Left colon (tissue), 2 donors: ENCODE measurements around the gene POLR1E. TPM values are rescaled to one million over a fixed set of nuclear protein-coding genes. Genes with fewer than 3 reads are reported as not detected.
"Not testable (repeated sequence)": the region's sequence is repeated elsewhere in the genome, so short reads cannot be mapped to it uniquely, and the experiment has no call there.

Source experiments
- ATAC-seq: fragments of 200-7000 bp; cut with Tn5 transposase; one replicate; pipeline ENCODE4 v1.9.1; 2020; ENCODE audit warnings: mild to moderate bottlenecking, moderate library complexity
- DNase-seq, 2 donors: peaks; one replicate each; pipeline ENCODE4 v3.0.0-alpha.2; 2020
- intact Hi-C, 2 donors: fragments of 100-400 bp; cut with DNase I in 1 of 2; cut with micrococcal nuclease in 1 of 2; formaldehyde crosslinking; loops; one replicate each; pipeline versions ENCODE4 v1.11.2 to v1.14.0; 2022; cut with DNase I, micrococcal nuclease
- total RNA-seq, 2 donors: library from RNA; stranded (reverse); fragmentation: NEBNext Ultra II Directional; extraction: Animal tissue kit (Norgen Biotek cat#: 25700); gene quantifications; one replicate each; pipeline ENCODE4 v1.2.1, GENCODE V29; 2021
- donor health status: DM: no; HTN: no; CAD: no.
- donor health status: DM: yes; HTN: yes; CAD: no.

POLR1E gene
- total RNA-seq, 2 donors from 2014 or later = 8.5 to 11.4 TPM

GRCh38 chr9:37495571-37495970, 9.8 kb downstream of the POLR1E start:
- DNase-seq = no peak
- ATAC-seq = no peak
- intact Hi-C loops = no loop called here

- no peak for DNase-seq
- intact Hi-C loops = no loop called here
- no peak for ATAC-seq
These were observed 10.3 kb downstream of the POLR1E start for GRCh38 chr9:37496020-37496419.

GRCh38 chr9:37497320-37497719, 11.6 kb downstream of the POLR1E start:
- intact Hi-C loops = no loop called here
- no peak for DNase-seq
- ATAC-seq = no peak

GRCh38 chr9:37498457-37498856, 12.7 kb downstream of the POLR1E start:
- intact Hi-C loops = no loop called here
- ATAC-seq (no peak), DNase-seq (no peak)

- DNase-seq (no peak), ATAC-seq (no peak)
- intact Hi-C loops = no loop called here
These were observed 13.5 kb downstream of the POLR1E start for GRCh38 chr9:37499297-37499696.

GRCh38 chr9:37501957-37502596, 16.3 kb downstream of the POLR1E start:
- ATAC-seq = no peak
- intact Hi-C loops = no loop called here
- DNase-seq = no peak

- intact Hi-C loops = no loop called here
- DNase-seq (no peak), ATAC-seq (peak; percentile 30)
These were observed 18.0 kb downstream of the POLR1E start for GRCh38 chr9:37503736-37504135.

GRCh38 chr9:37504605-37505004, 18.9 kb downstream of the POLR1E start:
- no peak for DNase-seq

GRCh38 chr9:37507566-37508134, 21.9 kb downstream of the POLR1E start:
- no peak for ATAC-seq
- DNase-seq = no peak
- intact Hi-C loops = no loop called here

More at GRCh38 chr9:37504605-37505004, 18.9 kb downstream of the POLR1E start:
- ATAC-seq = no peak
- intact Hi-C loops = no loop called here

- DNase-seq (no peak), ATAC-seq (no peak)
- intact Hi-C loops = no loop called here
These were observed 22.5 kb downstream of the POLR1E start for GRCh38 chr9:37508135-37508833.

GRCh38 chr9:37508834-37509206, 23.1 kb downstream of the POLR1E start:
- ATAC-seq (peak; percentile 61), DNase-seq (no peak)
- intact Hi-C loops = no loop called here

- no peak for ATAC-seq
These were observed 23.8 kb downstream of the POLR1E start for GRCh38 chr9:37509536-37509935.

GRCh38 chr9:37510053-37510452, 24.3 kb downstream of the POLR1E start:
- DNase-seq, intact Hi-C loops, ATAC-seq: not testable (repeated sequence)

More at GRCh38 chr9:37509536-37509935, 23.8 kb downstream of the POLR1E start:
- DNase-seq = no peak
- intact Hi-C loops = no loop called here

GRCh38 chr9:37511016-37512010, 25.6 kb downstream of the POLR1E start:
- intact Hi-C loops = no loop called here
- DNase-seq = no peak
- no peak for ATAC-seq

- DNase-seq = no peak
- no peak for ATAC-seq
These were observed 26.7 kb downstream of the POLR1E start for GRCh38 chr9:37512437-37512836.

GRCh38 chr9:37514415-37514814, 28.7 kb downstream of the POLR1E start:
- intact Hi-C loops, DNase-seq, ATAC-seq: not testable (repeated sequence)

More at GRCh38 chr9:37512437-37512836, 26.7 kb downstream of the POLR1E start:
- intact Hi-C loops = no loop called here

- ATAC-seq = peak; percentile 95
- peak in 1 of 2 donors; percentile 16 for DNase-seq
- intact Hi-C loops = no loop called here
These were observed 29.3 kb downstream of the POLR1E start for GRCh38 chr9:37514999-37515398.

- DNase-seq (no peak), ATAC-seq (no peak)
- intact Hi-C loops = no loop called here
These were observed 30.0 kb downstream of the POLR1E start for GRCh38 chr9:37515620-37516258.

GRCh38 chr9:37517923-37518322, 32.2 kb downstream of the POLR1E start:
- intact Hi-C loops = no loop called here
- no peak for ATAC-seq
- no peak for DNase-seq
